LHCN-M2 (cell line): ENCODE measurements around the gene IFT172. TPM values are rescaled to one million over a fixed set of nuclear protein-coding genes. Genes with fewer than 3 reads are reported as not detected.
"Not testable (repeated sequence)": the region's sequence is repeated elsewhere in the genome, so short reads cannot be mapped to it uniquely, and the experiment has no call there.

Source experiments
- DNase-seq: peaks from one replicate; pipeline ENCODE4 v3.0.0-alpha.2; 2012; ENCODE audit warnings: low read depth
- polyA plus RNA-seq: library from polyadenylated mRNA; unstranded; fragments of >200 nt; gene quantifications from one replicate; pipeline ENCODE4 v1.2.1, GENCODE V29; 2012; ENCODE audit warnings: missing spikeins
- total RNA-seq: library from RNA; depleted of rRNA; stranded (reverse); fragments of >200 nt; gene quantifications from 2 replicates; pipeline ENCODE4 v1.2.3, GENCODE V29; 2014; rRNA removed

The IFT172 gene
- 5.7 and 7.4 TPM in 2 replicates for total RNA-seq
- 3.7 TPM for polyA plus RNA-seq

DNA sequence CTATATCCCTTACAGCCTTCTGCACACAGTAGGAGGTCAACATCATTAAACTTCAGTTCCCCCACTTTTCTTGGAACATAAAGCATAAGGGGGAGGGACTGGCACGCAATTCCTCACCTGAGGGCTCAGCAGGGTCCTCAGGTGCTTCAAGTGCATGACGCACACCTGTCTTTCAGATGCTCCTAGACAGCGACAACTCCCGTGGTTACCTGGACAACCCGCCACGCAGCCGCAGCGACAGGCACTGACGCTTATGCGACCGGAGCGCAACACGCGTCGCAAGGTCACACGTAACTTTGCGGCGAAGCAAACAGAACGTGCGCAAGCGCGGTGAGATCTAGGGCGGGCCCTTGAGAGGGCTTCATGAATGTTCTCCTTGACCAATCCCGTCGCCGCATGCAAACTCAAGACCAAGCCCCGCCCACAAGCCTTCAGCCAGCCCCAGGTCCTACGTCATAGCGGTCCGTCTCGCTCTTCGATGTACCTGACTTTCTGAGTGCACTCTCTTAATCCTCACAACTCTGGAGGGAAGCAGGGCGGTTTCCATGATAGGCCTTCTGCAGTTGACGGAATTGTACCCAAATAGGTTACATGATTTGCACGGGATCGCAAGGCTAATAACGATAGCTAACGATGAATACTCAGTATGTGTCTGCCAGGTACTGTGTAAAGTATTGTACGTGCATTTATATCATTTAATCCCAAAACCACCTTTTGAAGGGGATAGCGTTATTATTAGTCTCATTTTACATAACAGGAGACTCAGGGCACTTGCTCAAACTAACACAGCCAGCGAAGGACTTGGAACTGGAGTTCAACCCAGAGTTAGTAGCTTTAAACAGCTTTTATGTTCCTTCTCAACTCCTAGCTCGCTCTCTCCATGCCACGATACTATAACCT lies at the start of gene IFT172:
Gene IFT172, minus strand, starts transcription at position 246 of the 900 bp plus-strand sequence. Its CDS starts 90 bp downstream, at position 156.
- peak; percentile 89 for DNase-seq

DNA sequence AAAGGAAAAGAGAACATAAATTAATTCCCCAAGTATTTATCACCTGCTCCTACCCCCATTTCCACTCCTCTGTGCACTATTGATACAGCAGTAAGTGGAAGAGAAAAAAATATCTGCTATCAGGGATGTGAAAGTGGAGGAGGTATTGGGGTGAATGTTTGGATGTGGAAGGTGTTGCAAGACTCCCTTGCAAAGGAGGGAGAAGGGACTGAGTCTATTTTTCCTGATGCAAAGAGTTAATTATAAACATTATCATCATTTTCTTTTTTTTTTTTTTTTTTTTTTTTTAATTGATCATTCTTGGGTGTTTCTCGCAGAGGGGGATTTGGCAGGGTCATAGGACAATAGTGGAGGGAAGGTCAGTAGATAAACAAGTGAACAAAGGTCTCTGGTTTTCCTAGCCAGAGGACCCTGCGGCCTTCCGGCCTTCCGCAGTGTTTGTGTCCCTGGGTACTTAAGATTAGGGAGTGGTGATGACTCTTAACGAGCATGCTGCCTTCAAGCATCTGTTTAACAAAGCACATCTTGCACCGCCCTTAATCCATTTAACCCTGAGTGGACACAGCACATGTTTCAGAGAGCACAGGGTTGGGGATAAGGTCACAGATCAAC lies 49.4 kb upstream of the IFT172 start:
- DNase-seq, result not testable (repeated sequence)

- no peak for DNase-seq
Measured at GRCh38 chr2:27537287-27537686, 47.7 kb upstream of the IFT172 start.

GRCh38 chr2:27531983-27532382 lies 42.4 kb upstream of the IFT172 start:
- DNase-seq, result no peak

GRCh38 chr2:27527182-27527581 lies 37.6 kb upstream of the IFT172 start:
- DNase-seq, result no peak

- DNase-seq, result no peak
Measured at GRCh38 chr2:27522400-27522945, 32.9 kb upstream of the IFT172 start.

DNA sequence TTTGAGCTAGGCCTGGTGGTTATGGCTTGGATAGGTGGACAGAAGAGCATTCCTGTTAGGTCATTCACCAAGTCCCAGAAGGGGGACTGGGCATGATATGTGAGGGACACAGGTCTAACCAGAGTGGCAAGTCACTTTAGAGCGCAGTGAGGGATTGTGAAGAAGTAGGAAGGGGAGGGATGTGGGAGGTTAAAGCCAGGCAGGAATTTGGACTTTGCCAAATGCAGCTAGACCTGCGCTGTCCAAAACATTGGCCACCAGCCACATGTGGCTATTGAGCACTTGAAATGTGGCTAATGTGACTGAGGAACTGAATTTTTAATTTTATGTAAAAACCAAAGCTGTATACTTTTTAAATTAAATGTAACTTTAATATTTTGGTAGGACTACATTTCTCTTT lies 30.8 kb upstream of the IFT172 start:
- DNase-seq, result no peak

DNA sequence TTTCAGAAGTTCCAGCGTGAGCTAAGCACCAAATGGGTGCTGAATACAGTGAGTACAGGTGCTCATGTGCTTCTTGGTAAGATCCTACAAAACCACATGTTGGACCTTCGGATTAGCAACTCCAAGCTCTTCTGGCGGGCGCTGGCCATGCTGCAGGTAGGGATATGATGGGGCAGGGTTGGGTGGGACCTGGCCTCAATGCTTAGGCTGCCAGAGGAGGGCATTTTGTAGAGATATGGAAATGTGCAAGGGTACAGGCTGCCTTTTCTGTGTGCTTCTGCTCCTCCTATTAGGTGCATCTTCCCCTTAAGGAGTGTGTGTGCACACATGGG lies 29.2 kb upstream of the IFT172 start:
- no peak for DNase-seq

- DNase-seq, result no peak
Measured at GRCh38 chr2:27518113-27518781, 28.7 kb upstream of the IFT172 start.

- peak; percentile 64 for DNase-seq
Measured at GRCh38 chr2:27509326-27509725, 19.8 kb upstream of the IFT172 start.

DNA sequence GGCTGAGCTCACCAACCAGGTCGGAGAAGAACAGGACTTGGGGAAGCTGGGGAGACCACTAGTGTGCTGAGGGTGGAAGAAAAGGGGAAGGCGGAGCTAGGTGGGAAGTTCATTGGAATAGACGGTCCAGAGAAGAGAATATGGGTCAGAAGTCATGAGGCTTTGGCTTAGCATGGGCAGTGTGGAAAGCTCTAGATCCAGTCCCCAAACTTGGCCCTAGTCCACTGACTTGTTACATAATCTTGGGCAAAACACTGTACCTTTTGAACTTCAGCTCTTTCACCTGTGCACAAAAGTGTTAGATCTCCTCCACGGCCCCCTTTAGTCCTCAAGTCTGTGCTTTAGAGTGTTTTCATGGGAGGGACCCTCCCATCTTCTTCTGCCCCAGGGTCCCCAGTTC lies 17.8 kb upstream of the IFT172 start:
- DNase-seq, result no peak

- no peak for DNase-seq
Measured at GRCh38 chr2:27506587-27506986, 17.0 kb upstream of the IFT172 start.

- DNase-seq, result peak; percentile 62
Measured at GRCh38 chr2:27502142-27502541, 12.6 kb upstream of the IFT172 start.

DNA sequence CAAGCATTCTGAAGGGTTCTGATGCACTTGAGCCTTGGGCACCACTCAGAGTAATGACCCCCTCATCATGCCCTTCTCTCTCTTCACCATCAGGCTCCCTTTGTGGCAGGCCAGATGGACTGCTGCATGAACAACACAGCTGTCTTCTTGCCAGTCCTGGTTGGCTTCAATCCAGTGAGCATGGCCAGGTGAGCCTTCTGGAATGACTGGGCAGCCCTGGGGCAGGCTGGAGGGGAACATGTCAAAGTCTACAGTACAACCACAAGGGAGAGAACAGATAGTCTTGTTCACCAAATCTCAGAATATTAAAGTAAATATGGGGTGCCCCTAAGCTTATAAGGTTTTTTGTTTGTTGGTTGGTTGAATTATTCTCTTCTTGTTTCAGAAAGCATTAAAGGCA lies 11.5 kb upstream of the IFT172 start:
- DNase-seq, result peak; percentile 17

GRCh38 chr2:27498975-27499374 lies 9.4 kb upstream of the IFT172 start:
- no peak for DNase-seq

- no peak for DNase-seq
Measured at GRCh38 chr2:27497288-27497627, 7.7 kb upstream of the IFT172 start.

GRCh38 chr2:27496357-27497287 lies 7.1 kb upstream of the IFT172 start, which contains the start of gene GCKR:
TSS of gene GCKR (plus strand) at chr2:27496839. CDS start at chr2:27496905, 66 bp downstream.
- peak; percentile 35 for DNase-seq

DNA sequence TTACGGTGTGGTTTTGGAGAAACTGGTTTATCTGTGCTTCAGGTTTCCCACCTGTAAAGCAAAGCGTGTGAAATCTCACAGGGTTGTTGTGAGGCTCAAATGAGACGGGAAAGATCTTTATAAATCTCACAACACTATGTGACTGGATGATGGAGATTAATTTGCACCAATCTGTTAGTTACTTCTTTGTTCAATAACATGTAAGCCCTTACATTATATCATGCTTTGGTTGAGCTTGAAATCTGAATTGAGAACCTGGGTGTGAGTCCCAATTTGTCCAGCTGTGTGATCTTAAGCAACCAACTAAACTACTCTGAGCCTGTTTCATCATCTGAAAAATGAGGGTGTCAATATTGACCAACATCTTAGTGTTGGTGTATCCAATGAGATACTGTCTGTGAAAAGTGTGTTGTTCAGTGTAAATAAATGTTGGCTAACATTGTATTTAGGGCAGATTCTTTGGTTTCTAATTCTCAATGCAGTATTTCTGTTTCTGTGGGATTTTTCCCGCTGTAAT lies 6.4 kb upstream of the IFT172 start:
- DNase-seq, result no peak

DNA sequence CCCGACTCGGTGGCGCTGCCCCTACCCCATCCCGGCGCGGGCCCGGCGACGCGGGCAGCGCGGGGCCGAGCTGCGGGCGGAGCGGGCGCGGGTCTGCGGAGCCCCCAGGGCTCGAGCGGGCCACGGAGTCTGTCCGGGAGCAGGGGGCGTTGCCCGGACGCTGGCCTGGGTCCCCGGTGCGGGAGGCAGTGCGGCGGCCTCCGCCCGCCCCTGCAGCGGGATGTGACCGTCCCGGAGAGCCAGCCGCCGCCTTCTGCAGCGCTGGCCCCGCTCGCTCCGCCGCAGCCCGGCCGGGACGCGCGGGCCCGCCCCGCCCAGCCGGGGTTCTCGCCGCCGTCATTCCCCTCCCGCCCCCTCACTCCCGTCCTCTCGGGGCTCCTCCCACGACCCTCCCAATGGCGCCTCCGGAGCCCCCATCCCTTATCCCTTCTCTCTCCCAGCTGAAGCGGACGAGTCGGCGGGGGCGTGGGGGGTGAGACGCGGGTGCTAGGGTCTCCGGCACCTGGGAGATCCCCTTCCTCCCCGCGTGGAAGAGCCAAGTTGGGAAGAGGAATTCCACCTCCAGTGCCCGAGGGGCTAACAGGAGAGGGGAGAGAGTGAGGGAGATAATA lies 5.5 kb upstream of the IFT172 start, which contains the start of gene FNDC4:
Gene FNDC4, minus strand, starts transcription at position 257 of the 611 bp plus-strand sequence. CDS start 521 bp downstream, outside the sequence.
- DNase-seq, result no peak

DNA sequence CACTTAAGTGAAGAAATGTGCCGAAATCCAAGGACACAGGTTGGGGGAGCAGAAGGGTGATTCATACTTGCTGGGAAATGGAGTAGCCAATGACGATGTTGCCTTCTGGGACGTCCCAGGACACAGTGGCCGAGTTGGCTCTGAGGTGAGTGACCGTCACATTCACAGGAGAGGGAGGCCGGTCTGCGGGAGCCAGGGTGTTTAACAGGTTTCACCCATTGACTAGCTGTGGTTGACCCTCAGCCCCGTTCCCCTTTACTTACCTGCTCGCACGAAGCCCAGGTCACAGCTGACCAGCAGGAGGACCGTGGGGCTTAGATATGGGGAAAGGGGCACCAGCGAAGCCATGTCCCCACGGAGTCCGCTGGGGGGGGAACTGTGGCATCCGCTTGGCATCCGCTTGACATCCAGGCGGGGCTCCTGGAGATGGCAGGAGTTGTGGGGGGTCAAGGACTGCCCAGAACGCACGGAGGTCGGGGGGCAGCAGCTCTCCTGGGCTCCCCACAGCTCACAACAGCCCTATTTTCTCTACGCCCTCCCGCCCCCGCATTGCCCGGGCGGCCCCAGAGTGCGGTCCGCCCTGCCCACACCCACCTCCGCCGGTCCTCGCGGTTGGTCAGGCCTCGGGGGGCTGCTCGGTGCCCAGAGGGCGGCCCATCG lies 4.9 kb upstream of the IFT172 start:
- DNase-seq, result peak; percentile 16
